Activated T-cell treated with anti-CD3 and anti-CD28 coated beads, Interleukin-2, amount 50 U/mL, for 48 hours (primary cell): ENCODE measurements around the gene MON2.
"Not testable (repeated sequence)": the region's sequence is repeated elsewhere in the genome, so short reads cannot be mapped to it uniquely, and the experiment has no call there.

ENCODE experiments used
- DNase-seq, 2 experiments: peaks; one replicate each; pipeline ENCODE4 v3.0.0-alpha.2; 2020

Gene MON2, protein sequence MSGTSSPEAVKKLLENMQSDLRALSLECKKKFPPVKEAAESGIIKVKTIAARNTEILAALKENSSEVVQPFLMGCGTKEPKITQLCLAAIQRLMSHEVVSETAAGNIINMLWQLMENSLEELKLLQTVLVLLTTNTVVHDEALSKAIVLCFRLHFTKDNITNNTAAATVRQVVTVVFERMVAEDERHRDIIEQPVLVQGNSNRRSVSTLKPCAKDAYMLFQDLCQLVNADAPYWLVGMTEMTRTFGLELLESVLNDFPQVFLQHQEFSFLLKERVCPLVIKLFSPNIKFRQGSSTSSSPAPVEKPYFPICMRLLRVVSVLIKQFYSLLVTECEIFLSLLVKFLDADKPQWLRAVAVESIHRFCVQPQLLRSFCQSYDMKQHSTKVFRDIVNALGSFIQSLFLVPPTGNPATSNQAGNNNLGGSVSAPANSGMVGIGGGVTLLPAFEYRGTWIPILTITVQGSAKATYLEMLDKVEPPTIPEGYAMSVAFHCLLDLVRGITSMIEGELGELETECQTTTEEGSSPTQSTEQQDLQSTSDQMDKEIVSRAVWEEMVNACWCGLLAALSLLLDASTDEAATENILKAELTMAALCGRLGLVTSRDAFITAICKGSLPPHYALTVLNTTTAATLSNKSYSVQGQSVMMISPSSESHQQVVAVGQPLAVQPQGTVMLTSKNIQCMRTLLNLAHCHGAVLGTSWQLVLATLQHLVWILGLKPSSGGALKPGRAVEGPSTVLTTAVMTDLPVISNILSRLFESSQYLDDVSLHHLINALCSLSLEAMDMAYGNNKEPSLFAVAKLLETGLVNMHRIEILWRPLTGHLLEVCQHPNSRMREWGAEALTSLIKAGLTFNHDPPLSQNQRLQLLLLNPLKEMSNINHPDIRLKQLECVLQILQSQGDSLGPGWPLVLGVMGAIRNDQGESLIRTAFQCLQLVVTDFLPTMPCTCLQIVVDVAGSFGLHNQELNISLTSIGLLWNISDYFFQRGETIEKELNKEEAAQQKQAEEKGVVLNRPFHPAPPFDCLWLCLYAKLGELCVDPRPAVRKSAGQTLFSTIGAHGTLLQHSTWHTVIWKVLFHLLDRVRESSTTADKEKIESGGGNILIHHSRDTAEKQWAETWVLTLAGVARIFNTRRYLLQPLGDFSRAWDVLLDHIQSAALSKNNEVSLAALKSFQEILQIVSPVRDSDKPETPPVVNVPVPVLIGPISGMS (N-terminal part only)

GRCh38 chr12:62466594-62467491 is at the start of gene MON2:
Gene MON2 (plus strand): TSS chr12:62466826. CDS start chr12:62467208, 382 bp downstream.
- DNase-seq: peak; percentile 86 to 90

DNA sequence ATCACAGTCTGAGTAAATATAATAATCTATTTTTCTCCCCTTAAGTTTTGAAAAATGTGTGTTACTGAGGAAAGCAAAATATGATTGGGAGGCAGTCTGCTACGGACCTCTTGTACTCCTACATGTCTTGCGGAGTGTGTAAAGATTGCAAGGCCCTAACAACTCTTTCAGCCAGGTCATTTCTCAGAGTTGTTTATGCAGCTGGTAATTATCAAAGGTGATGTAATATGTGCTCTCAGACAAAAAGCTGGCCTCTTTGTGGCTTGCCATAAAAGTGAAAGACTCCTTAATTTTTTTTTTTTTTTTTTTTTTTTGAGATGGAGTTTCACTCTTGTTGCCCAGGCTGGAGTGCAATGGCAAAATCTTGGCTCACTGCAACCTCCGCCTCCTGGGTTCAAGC is 40.5 kb upstream of the MON2 start:
- DNase-seq: no peak

DNA sequence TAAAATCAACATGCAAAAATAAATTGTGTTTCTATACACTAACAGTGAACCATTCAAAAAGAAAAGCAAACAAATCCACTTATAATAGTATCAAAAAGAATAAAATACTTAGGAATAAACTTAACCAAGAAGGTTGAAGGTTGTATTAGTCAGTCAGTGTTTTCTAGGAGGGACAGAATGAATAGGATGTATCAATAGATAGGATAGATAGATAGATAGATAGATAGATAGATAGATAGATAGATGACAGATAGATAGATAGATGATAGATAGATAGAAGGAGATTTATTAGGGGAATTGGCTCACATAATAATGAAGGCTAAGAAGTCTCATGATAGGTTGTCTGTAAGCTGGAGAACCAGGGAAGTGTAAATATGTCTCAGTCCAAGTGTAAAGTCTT is 37.2 kb upstream of the MON2 start:
- no peak for DNase-seq

GRCh38 chr12:62434494-62435302 is 31.9 kb upstream of the MON2 start:
- DNase-seq: peak; percentile 22 to 30

GRCh38 chr12:62435303-62436163 is 31.1 kb upstream of the MON2 start:
- peak; percentile 56 to 58 for DNase-seq

GRCh38 chr12:62436164-62436503 is 30.5 kb upstream of the MON2 start:
- no peak for DNase-seq

DNA sequence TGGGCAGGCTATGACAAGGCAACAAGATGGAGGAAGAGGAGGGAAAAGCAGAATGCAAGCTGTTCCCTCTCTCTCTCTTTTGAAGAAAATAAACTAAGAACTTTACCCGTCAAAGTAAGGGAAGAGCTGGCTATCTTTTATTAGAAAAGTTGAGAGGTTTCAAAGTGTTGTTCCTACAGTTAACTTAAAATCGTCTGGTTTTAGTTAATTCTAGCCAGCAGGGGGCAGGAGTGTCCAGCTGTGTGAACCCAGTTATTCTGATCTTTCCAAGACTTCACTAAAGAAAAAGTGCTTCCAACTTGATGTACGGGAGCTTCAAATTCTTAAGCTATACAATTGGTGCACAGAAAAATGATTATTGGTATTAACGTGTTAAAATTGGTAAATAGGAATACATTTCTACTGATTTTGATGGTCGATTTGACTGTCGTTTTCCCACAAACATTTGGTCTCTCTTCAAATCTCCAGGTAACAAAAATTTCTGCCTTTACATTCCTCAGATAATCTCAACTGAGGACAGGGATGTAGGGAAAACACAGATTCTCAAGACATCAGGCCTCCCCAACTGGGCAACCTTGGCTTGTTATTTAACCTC is 28.4 kb upstream of the MON2 start:
- peak; percentile 35 to 42 for DNase-seq

- DNase-seq: no peak
Observed at GRCh38 chr12:62446754-62447452, 19.7 kb upstream of the MON2 start.

- DNase-seq: no peak
Observed at GRCh38 chr12:62448436-62448835, 18.2 kb upstream of the MON2 start.

DNA sequence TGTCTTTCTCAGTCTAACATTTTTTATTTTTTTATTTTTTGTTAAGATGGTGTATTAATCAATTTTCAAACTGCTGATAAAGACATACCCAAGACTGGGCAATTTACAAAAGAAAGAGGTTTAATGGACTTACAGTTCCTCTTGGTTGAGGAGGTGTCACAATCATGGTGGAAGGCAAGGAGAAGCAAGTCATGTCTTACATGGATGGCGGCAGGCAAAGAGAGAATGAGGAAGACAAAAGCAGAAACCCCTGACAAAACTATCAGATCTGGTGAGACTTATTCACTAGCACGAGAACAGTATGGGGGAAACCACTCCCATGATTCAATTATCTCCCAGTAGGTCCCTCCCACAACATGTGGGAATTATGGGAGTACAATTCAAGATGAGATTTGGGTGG is 11.2 kb upstream of the MON2 start:
- DNase-seq: not testable (repeated sequence)

DNA sequence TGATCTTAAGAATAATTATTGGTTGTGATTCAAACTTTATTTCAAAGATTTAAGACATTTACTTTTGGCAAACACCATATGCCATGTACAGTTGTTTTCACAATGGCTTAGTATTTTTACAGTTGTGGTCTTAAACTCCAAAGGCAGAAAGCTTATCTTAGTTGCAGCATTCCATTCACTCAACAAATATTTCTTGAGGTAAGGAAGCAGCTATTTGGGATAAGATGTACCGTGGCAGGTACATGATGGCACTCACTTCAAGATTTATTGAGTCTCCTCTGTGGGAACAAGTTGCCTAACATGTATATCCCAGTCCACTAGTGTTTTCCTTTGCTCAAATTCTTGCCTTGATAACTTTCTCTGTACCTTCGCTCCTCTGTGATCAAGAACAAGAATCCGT is 8.0 kb upstream of the MON2 start:
- DNase-seq: no peak

DNA sequence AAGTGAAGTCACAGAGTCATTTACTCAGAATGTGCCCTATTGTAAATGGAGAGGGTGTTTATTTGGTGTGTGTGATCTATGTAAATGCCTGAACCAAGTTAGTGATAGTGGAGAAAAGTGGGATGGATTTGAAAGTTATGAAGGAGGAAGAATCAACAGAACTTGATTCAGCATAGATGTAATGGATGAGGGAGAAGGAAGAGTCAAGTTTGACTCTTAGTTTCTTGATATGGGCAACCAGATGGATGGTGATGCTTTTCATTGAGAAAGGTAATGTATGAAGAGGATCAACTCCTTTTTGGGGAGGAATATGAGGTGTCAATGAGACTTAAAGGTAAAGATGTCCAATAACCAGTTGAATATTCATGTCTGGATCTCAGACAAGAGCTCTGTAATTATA is 6.7 kb upstream of the MON2 start:
- DNase-seq: no peak

GRCh38 chr12:62461171-62461837 is 5.3 kb upstream of the MON2 start:
- not testable (repeated sequence) for DNase-seq

DNA sequence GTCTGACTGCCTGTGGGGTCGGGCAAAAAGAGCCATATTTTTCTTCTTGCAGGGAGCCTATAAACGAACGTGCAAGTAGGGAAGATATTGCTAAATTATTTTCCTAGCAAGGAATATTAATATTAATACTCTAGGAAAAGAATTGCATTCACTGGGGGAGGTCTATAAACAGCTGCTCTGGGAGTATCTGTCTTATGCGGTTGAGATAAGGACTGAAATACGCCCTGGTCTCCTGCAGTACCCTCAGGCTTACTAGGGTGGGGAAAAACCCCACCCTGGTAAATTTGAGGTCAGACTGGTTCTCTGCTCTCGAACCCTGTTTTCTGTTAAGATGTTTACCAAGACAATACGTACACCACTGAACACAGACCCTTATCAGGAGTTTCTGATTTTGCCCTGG is 3.4 kb upstream of the MON2 start:
- not testable (repeated sequence) for DNase-seq

DNA sequence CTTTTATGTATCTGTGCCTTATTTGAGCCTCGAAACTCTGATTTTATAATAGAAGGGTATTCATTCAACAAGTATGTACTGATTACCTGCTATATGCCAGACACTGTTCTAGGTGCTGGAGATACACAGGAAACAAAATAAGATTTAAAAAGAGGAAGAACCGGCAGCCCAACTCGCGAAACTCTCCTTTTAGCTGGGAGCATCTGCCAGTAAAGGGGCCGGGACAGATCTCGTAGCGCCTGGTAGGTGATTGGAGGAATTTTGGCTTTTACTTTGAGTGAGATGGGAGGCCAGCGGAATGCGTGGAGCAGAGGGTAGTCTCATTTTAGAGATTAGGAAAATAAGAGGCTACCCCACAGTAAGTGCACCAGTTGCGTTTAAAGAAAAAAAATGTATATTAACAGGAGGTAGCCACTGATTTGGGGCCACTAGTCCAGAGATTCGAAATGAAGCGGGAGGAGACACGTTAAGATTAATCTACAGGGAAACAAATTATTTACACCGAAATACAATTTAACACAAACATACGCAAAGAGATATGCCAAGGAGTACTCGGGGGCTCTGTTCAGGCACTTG is 520 bp upstream of the MON2 start:
- peak; percentile 42 to 49 for DNase-seq

GRCh38 chr12:62468397-62468796 is 1.8 kb downstream of the MON2 start:
- no peak for DNase-seq

DNA sequence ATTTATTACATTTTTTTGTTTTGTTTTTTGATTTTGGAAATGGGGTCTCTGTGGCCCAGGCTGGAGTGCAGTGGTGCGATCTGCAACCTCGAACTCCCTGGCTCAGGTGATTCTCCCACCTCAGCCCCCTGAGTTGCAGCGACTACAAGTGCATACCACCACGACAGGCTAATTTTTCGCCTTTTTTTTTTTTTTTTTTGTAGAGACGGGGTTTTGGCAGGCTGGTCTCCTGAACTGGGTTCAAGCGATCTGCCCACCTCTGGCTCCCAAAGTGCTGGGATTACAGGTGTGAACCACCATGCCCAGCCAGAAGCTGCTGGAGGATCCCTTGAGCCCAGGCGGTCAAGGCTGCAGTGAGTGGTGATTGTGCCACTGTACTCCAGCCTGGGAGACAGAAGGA is 2.3 kb downstream of the MON2 start:
- DNase-seq: no peak

DNA sequence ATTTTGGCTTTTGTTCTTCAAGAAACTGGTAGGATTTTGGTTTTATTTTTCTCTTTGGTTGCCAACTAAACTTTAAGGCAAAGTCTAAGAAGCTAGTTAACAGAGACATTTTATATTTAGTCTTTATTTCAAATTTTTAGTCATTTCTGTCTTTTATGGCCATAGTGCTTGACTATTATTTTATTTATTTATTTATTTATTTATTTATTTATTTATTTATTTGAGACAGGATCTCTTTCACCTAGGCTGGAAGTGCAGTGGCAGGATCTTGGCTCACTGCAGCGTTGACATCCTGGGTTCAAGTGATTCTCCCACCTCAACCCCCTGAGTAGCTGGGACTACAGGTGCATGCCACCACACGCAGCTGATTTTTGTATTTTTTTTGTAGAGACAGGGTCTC is 3.1 kb downstream of the MON2 start:
- DNase-seq: no peak
